IPS-20b (cell line): ENCODE results near the gene DIP2B.
"Not testable (repeated sequence)": the region's sequence is repeated elsewhere in the genome, so short reads cannot be mapped to it uniquely, and the experiment has no call there.

ENCODE experiments used
- H3K27ac ChIP-seq: one replicate; pipeline ENCODE4 v1.5.1; 2013; ENCODE audit warnings: low read length
- H3K27me3 ChIP-seq: 2 replicates; pipeline ENCODE4 v1.6.1; 2013; ENCODE audit warnings: mild to moderate bottlenecking, low read length, inconsistent platforms; ENCODE audit not compliant: insufficient read depth
- H3K36me3 ChIP-seq: 2 replicates; pipeline ENCODE4 v1.6.1; 2013; ENCODE audit warnings: low read depth, mild to moderate bottlenecking, inconsistent platforms, low read length, moderate library complexity; ENCODE audit not compliant: insufficient read depth
- H3K4me1 ChIP-seq: 2 replicates; pipeline ENCODE4 v1.6.1; 2013; ENCODE audit warnings: mild to moderate bottlenecking, control low read depth, inconsistent platforms, low read length, moderate library complexity; ENCODE audit not compliant: insufficient read depth
- H3K4me3 ChIP-seq: 2 replicates; pipeline ENCODE4 v1.5.1; 2013; ENCODE audit warnings: mild to moderate bottlenecking, low read length, inconsistent platforms
- H3K9ac ChIP-seq: 2 replicates; pipeline ENCODE4 v1.6.1; 2013; ENCODE audit warnings: low read depth, mild to moderate bottlenecking, inconsistent platforms, low read length, moderate library complexity
- H3K9me3 ChIP-seq: 2 replicates; pipeline ENCODE4 v1.6.1; 2013; ENCODE audit warnings: mild to moderate bottlenecking, low read depth, low read length, inconsistent platforms; ENCODE audit not compliant: insufficient read depth

The DIP2B gene

DNA sequence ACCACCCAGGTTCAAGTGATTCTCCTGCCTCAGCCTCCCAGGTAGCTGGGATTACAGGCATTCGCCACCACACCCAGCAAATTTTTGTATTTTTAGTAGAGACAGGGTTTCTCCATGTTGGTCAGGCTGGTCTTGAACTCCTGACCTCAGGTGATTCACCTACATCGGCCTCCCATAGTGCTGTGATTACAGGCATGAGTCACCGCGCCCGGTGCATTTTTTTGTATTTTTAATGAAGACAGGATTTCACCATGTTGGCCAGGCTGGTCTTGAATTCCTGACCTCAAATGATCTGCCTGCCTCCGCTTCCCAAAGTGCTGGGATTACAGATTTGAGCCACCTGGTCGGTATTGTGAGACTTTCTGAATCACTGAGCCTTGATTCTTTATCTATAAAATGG lies 52.0 kb downstream of the DIP2B start:
- H3K4me3 ChIP-seq, H3K27me3 ChIP-seq: not testable (repeated sequence)

DNA sequence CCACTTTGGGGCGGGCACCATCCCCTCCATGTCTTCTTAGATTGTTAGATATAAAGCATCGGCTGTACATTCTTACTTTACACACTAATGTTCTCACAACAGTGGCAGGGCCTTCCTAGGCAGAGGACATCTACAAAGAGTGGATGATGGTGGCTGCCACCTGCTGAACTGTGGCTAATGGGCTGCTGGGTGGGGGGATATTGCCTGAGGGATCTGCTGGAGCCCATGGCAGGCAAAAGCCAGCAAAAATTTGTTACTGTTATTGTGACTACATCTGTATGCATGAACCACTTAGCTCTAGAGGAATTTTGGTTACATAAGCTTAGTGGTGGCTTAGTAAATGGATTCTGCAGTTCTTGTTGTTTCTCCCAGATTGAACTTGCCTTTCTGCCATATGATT lies 52.6 kb downstream of the DIP2B start:
- no peak overlapping the region for H3K9ac ChIP-seq
- H3K36me3 ChIP-seq = no peaks in the 10 kb centered on the region
- no peaks in the 10 kb centered on the region for H3K4me1 ChIP-seq
- H3K4me3 ChIP-seq = no peak overlapping the region
- no peaks in the 10 kb centered on the region for H3K27me3 ChIP-seq
- no peaks in the 10 kb centered on the region for H3K9me3 ChIP-seq
- no peak overlapping the region for H3K27ac ChIP-seq

More for the DNA sequence above, 52.0 kb downstream of the DIP2B start:
- H3K27ac ChIP-seq, H3K36me3 ChIP-seq, H3K9me3 ChIP-seq, H3K4me1 ChIP-seq, H3K9ac ChIP-seq: not testable (repeated sequence)

DNA sequence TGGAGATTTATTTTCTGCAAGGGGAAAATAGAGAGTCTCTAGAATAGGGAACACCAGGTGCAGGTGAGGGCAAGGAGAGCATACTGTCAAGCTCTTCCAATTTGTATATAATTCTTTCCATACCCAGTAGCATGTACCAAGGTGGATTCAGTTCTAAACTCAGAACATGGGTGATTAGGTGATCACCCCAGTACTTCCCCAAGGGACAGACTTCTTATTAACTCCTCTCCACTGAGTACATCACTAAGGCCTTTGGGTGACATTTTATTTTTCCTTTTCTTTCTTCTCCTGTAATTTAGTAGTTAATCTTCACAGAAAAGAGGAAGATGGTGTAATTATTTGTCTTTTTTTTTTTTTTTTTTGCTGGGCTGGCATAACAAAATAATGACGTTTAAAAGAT lies 54.2 kb downstream of the DIP2B start:
- Histone ChIP-seq H3K27ac (no peak overlapping the region), H3K27me3 (no peaks in the 10 kb centered on the region), H3K4me1 (no peaks in the 10 kb centered on the region), H3K9ac (no peak overlapping the region), H3K9me3 (no peaks in the 10 kb centered on the region), H3K4me3 (no peak overlapping the region), H3K36me3 (no peaks in the 10 kb centered on the region)

DNA sequence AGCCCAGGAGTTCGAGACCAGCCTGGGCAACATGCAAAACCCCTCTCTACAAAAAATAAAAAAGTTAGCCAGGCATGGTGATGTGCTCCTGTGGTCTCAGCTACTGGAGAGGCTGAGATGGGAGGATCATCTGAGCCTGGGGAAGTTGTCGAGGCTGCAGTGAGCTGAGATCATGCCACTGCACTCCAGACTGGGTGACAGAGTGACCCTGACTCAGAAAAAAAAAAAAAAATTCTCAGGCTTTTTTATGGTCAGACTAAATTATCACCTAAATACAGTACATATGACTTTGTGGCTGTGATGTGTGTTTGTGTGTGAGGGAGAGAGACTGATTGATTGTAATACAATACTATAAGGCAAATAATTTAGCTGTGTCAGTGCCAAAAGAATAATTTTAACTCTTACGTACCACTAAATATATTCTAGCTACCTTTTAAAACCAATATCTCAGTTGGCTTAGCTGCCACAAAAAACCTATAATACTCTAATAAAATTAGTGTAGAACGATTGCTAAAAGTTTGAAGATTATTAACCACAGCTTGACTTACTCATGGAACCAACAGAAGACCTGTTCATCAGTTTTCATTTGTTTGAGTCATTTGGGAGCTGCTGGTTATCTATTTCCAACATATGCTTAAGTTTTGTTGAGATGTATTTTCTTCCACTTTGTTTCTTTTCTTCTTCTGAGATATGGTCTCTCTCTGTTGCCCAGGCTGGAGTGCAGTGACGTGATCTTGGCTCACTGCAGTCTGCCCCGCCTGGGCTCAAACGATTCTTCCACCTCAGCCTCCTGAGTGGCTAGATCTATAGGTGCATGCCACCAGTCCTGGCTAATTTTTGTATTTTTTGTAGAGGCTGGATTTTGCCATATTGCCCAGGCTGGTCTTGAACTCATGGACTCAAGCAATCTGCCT lies 58.0 kb downstream of the DIP2B start:
- 0 out of 2 replicates have a peak, but pooled peaks cover under 1% of the 10 kb centered on the region for H3K4me1 ChIP-seq
- H3K36me3 ChIP-seq = no peaks in the 10 kb centered on the region
- H3K4me3 ChIP-seq = no peak overlapping the region
- no peak overlapping the region for H3K27ac ChIP-seq
- H3K9ac ChIP-seq = no peak overlapping the region
- H3K27me3 ChIP-seq = no peaks in the 10 kb centered on the region
- H3K9me3 ChIP-seq = no peaks in the 10 kb centered on the region

DNA sequence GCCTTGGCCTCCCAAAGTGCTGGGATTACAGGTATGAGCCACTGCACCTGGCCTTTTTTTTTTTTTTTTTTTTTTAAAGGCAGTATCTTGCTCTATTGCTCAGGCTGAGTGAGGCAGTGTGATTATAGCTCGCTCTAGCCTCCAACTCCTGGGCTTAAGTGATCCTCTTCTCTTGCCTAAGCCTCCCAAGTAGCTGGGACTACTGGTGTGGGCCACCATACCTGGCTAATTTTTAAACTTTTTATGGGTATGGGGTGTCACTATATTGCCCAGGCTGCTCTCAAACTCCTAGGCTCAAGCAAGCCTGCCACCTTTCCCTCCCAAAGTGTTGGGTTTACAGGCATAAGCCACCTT lies 58.6 kb downstream of the DIP2B start:
- Histone ChIP-seq H3K27me3 (no peaks in the 10 kb centered on the region), H3K9me3 (no peaks in the 10 kb centered on the region), H3K27ac (no peak overlapping the region), H3K4me3 (no peak overlapping the region), H3K36me3 (no peaks in the 10 kb centered on the region), H3K4me1 (peaks cover 7% of the 10 kb centered on the region), H3K9ac (no peak overlapping the region)

DNA sequence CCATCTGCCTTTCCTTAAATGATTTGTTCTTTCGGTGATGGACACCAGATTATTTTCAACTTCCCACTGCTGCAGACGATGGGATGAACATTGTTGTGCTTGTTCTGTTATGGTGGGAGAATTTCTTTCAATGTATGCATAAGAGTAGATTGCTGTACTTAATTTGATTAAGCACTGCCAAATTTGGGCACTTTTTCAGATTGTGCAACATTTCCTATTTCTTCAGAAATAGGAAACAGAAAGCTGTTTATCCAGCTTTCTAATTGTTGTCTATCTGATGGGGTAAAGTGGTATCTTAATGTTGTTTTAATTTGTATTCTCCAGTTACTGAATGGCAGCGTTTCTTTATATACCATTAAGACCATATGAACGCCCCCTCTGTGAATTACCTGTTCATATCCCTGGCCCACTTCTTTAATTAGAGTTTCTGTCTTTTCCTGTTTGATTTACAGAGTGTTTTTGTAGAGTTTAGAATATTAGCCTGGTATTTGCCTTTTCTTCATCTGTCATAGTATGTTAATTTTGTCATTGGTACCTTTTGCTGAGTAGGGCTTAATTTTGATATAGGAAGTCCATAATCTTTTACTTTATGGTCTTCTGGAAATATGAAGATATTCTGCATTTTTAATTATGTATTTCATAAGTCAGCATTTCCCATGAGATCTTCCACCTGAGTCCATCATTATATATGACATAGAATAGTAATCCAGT lies 59.6 kb downstream of the DIP2B start:
- no peaks in the 10 kb centered on the region for H3K27me3 ChIP-seq
- H3K27ac ChIP-seq = no peak overlapping the region
- H3K4me1 ChIP-seq = peaks cover 13% of the 10 kb centered on the region
- no peaks in the 10 kb centered on the region for H3K9me3 ChIP-seq
- no peaks in the 10 kb centered on the region for H3K36me3 ChIP-seq
- H3K9ac ChIP-seq = no peak overlapping the region
- H3K4me3 ChIP-seq = no peak overlapping the region

DNA sequence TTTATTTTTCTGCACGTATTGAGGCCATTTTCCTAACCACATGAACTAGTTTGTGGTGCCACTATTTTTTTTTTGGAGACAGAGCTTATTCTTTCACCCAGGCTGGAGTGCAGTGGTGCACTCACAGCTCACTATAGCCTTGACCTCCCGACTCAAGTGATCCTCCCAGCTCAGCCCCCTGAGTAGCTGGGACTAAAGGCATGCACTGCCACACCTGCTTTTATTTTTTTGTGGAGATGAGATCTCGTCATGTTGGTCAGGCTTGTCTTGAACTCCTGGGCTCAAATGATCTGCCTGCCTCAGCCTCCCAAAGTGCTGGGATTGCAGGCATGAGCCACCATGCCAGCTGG lies 60.1 kb downstream of the DIP2B start:
- H3K9me3 ChIP-seq = no peaks in the 10 kb centered on the region
- no peak overlapping the region for H3K27ac ChIP-seq
- no peaks in the 10 kb centered on the region for H3K27me3 ChIP-seq
- peaks cover 15% of the 10 kb centered on the region for H3K4me1 ChIP-seq
- no peak overlapping the region for H3K9ac ChIP-seq
- H3K4me3 ChIP-seq = no peak overlapping the region
- H3K36me3 ChIP-seq = no peaks in the 10 kb centered on the region

DNA sequence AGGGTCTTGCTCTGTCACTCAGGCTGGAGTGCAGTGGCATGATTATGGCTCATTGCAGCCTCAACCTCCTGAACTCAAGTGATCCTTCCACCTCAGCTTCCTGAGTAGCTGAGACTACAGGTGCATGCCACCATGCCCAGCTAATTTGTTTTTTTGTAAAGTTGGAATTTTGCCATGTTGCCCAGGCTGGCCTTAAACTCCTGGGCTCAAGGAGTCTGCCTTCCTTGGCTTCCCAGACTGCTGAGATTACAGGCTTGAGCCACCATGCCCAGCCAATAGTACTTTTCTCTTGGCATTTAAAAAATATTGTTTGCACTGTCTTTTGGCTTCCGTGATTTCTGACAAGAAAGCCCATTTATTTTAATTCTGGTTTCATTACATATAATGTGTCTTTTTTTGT lies 61.3 kb downstream of the DIP2B start:
- H3K9me3 ChIP-seq = no peaks in the 10 kb centered on the region
- H3K27me3 ChIP-seq = no peaks in the 10 kb centered on the region
- no peak overlapping the region for H3K4me3 ChIP-seq
- peaks cover 17% of the 10 kb centered on the region for H3K4me1 ChIP-seq
- no peak overlapping the region for H3K9ac ChIP-seq
- H3K27ac ChIP-seq = no peak overlapping the region
- no peaks in the 10 kb centered on the region for H3K36me3 ChIP-seq

DNA sequence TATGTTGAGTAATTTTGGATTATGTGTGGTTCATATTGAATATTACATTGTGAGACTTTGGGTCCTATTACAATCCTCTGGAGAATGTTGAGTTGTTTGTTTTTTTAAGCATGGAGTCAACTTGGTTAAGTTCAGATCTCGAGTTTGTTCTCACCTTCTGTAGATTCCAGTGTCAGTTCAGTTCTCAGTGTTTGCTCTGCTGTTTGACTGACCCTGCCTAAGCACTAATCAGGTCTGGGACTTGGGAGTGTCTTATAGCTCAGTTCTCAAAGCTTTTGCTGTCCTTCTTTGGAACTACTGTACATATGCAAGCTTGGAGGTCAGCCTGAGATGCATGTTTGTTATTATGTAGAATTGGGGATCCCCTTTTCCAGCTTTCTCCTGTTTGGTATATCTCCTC lies 63.1 kb downstream of the DIP2B start:
- Histone ChIP-seq H3K27ac (no peak overlapping the region), H3K9ac (no peak overlapping the region), H3K4me1 (peaks cover 29% of the 10 kb centered on the region), H3K9me3 (no peaks in the 10 kb centered on the region), H3K36me3 (no peaks in the 10 kb centered on the region), H3K27me3 (no peaks in the 10 kb centered on the region), H3K4me3 (no peak overlapping the region)

DNA sequence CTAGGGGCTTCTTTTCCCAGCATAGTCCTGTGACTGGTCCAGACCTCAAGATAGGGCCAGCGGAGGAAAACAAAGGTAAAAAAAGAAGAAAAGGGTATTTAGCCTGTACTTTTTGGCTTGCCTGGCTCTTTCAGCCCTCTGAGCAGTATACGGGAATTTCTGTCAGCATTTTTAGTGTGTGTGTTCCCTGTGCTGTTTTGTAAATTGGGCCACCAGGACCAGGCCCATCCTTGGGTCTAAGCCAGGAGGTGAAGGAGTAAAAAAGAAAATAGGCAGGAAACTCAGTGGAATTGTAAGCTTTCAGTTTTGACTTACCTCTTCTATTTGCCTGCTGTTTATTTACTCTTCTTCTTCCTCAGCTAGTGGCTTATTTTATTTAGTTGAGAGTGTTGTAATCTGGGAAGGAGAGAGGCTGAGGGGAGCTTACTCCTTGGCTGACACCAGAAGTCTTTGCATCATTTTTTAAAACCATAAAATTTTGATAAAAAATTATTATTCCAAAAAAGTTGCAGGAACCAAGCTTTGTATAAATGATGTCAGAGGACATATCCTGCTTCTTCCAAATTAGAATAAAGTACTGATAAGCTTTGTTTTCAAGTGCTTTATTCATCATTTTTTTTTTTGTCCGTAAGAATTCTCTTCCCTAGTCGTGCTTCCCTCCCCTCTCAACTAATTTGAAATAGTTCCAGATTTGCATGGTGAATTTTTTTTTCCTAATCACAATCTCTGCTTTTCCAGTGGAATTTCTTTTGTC lies 63.7 kb downstream of the DIP2B start:
- H3K4me3 ChIP-seq = no peak overlapping the region
- peaks cover 35% of the 10 kb centered on the region for H3K4me1 ChIP-seq
- H3K36me3 ChIP-seq = no peaks in the 10 kb centered on the region
- no peak overlapping the region for H3K9ac ChIP-seq
- H3K27me3 ChIP-seq = no peaks in the 10 kb centered on the region
- H3K9me3 ChIP-seq = no peaks in the 10 kb centered on the region
- no peak overlapping the region for H3K27ac ChIP-seq

DNA sequence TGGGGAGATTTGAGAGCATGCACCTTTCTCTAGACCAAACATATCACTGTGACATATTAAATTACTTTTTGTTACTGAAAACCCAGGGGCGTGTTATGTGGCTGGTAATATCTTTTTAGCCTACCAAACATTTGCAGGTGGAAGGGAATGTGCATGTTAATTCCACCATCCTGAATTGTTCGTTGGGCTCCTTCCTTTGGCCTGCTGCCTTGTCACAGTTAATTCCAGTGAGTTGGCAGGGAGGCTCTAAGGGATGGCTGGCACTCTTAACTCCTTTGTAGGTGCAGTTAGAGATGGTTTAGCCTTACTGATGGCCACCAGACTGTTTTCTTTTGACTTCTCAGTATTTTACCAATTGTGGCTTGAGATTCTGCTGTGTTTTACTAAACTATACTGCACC lies 64.5 kb downstream of the DIP2B start:
- H3K4me1 ChIP-seq = peaks cover 41% of the 10 kb centered on the region
- no peak overlapping the region for H3K4me3 ChIP-seq
- H3K27me3 ChIP-seq = no peaks in the 10 kb centered on the region

More for the DNA sequence above, 64.5 kb downstream of the DIP2B start:
- Histone ChIP-seq H3K36me3 (no peaks in the 10 kb centered on the region), H3K9ac (no peak overlapping the region), H3K9me3 (no peaks in the 10 kb centered on the region), H3K27ac (no peak overlapping the region)
